ENCODE results near the gene ICA1. TPM values are rescaled to one million over a fixed set of nuclear protein-coding genes. Genes with fewer than 3 reads are reported as not detected.

The ICA1 gene
- total RNA-seq, 4 donors from 2014 or later = 1.6 to 20.9 (median 4.0) TPM

GRCh38 chr7:8147760-8148463, 114.1 kb downstream of the ICA1 start:
- DNase-seq (no peak), ATAC-seq (no peak)
- intact Hi-C loops (cut with DNase I; ENCODE audit: low total_unique reads) (no loop called here), in situ Hi-C loops (cut with MboI; ENCODE audit: low sequenced_read_pairs in 4 of 4) (no loop called here)
- Histone ChIP-seq H3K27ac (no peak overlapping the region), H3K4me3 (no peak overlapping the region), H3K27me3 (no peaks in the 10 kb centered on the region), H3K4me1 (peaks cover 0 to 7% of the 10 kb centered on the region in 2 donors), H3K9me3 (no peaks in the 10 kb centered on the region), H3K36me3 (no peaks in the 10 kb centered on the region)
- no peak for TF ChIP-seq POLR2A (IDR thresholded peaks at IDR 0.05)
- TF ChIP-seq CTCF (IDR thresholded peaks at IDR 0.05 in 4 of 5, conservative IDR thresholded peaks at IDR 0.05 in 1 of 5) = no peak

GRCh38 chr7:8146788-8147413, 115.1 kb downstream of the ICA1 start:
- intact Hi-C loops (cut with DNase I; ENCODE audit: low total_unique reads) (no loop called here), in situ Hi-C loops (cut with MboI; ENCODE audit: low sequenced_read_pairs in 4 of 4) (no loop called here)
- Histone ChIP-seq H3K4me3 (no peak overlapping the region), H3K27me3 (no peaks in the 10 kb centered on the region), H3K27ac (no peak overlapping the region), H3K9me3 (no peaks in the 10 kb centered on the region), H3K36me3 (no peaks in the 10 kb centered on the region), H3K4me1 (peaks cover 0 to 7% of the 10 kb centered on the region in 2 donors)
- no peak for TF ChIP-seq POLR2A (IDR thresholded peaks at IDR 0.05)
- TF ChIP-seq CTCF (IDR thresholded peaks at IDR 0.05 in 4 of 5, conservative IDR thresholded peaks at IDR 0.05 in 1 of 5) = no peak
- DNase-seq (no peak), ATAC-seq (no peak)

GRCh38 chr7:8146106-8146787, 115.7 kb downstream of the ICA1 start:
- in situ Hi-C loops (cut with MboI; ENCODE audit: low sequenced_read_pairs in 4 of 4) = no loop called here

GRCh38 chr7:8144856-8145255, 117.1 kb downstream of the ICA1 start:
- no peak for DNase-seq
- H3K4me3 ChIP-seq = no peak overlapping the region
- H3K36me3 ChIP-seq = no peaks in the 10 kb centered on the region
- in situ Hi-C loops (cut with MboI; ENCODE audit: low sequenced_read_pairs in 4 of 4) (no loop called here), intact Hi-C loops (cut with DNase I; ENCODE audit: low total_unique reads) (no loop called here)
- H3K27ac ChIP-seq = no peak overlapping the region
- TF ChIP-seq CTCF (IDR thresholded peaks at IDR 0.05 in 4 of 5, conservative IDR thresholded peaks at IDR 0.05 in 1 of 5) (no peak), POLR2A (IDR thresholded peaks at IDR 0.05) (no peak)
- no peaks in the 10 kb centered on the region for H3K9me3 ChIP-seq
- H3K27me3 ChIP-seq = no peaks in the 10 kb centered on the region
- ATAC-seq = no peak
- peaks cover 0 to 7% of the 10 kb centered on the region in 2 donors for H3K4me1 ChIP-seq

More at GRCh38 chr7:8146106-8146787, 115.7 kb downstream of the ICA1 start:
- intact Hi-C loops (cut with DNase I; ENCODE audit: low total_unique reads) = no loop called here
- ATAC-seq (no peak), DNase-seq (no peak)
- no peak overlapping the region for H3K27ac ChIP-seq
- H3K9me3 ChIP-seq = no peaks in the 10 kb centered on the region
- TF ChIP-seq CTCF (IDR thresholded peaks at IDR 0.05 in 4 of 5, conservative IDR thresholded peaks at IDR 0.05 in 1 of 5) (no peak), POLR2A (IDR thresholded peaks at IDR 0.05) (no peak)
- no peaks in the 10 kb centered on the region for H3K36me3 ChIP-seq
- no peaks in the 10 kb centered on the region for H3K27me3 ChIP-seq
- peaks cover 0 to 7% of the 10 kb centered on the region in 2 donors for H3K4me1 ChIP-seq
- H3K4me3 ChIP-seq = no peak overlapping the region

All from gastrocnemius medialis (tissue), 4 donors.